ENCODE results near the gene LY6G6C. TPM values are rescaled to one million over a fixed set of nuclear protein-coding genes. Genes with fewer than 3 reads are reported as not detected.

LY6G6C gene
- total RNA-seq, 1 experiment from 2014 or later, result 0.22 TPM

- H3K4me3 ChIP-seq (ENCODE audit: low read length), result no peak overlapping the region
- no peak overlapping the region for H2AFZ ChIP-seq (ENCODE audit: low read length)
- no peaks in the 10 kb centered on the region for H3K79me2 ChIP-seq (ENCODE audit: low read length)
- H3K9me3 ChIP-seq (ENCODE audit: low read length), result no peaks in the 10 kb centered on the region
- TF ChIP-seq EZH2phosphoT487 (IDR thresholded peaks at IDR 0.05; ENCODE audit: borderline replicate concordance, low read length), result no peak
- DNase-seq (no peak), ATAC-seq (no peak)
- CTCF ChIA-PET, result no interaction called here
- H3K9me2 ChIP-seq (replicated peaks; ENCODE audit: low read length), result no peaks in the 10 kb centered on the region
- peaks cover 5% of the 10 kb centered on the region; the same call in 1 of the 2 replicates for H3K36me3 ChIP-seq (ENCODE audit: low read depth, low read length)
- POLR2A ChIA-PET (ENCODE audit: unreplicated experiment), result no interaction called here
- intact Hi-C loops (cut with micrococcal nuclease), result no loop called here
- H3K27me3 ChIP-seq (ENCODE audit: low read length), result no peaks in the 10 kb centered on the region
- no peak overlapping the region for H3K27ac ChIP-seq (ENCODE audit: low read length)
- peaks cover 24% of the 10 kb centered on the region for H3K4me1 ChIP-seq (ENCODE audit: insufficient read depth, low read length)
- H4K20me1 ChIP-seq (ENCODE audit: low read length), result no peaks in the 10 kb centered on the region
- no peak overlapping the region for H3K4me2 ChIP-seq (ENCODE audit: low read length)
- peaks cover 6% of the 10 kb centered on the region for H3F3A ChIP-seq (ENCODE audit: low read length, unreplicated experiment)
- BruUV-seq (replicated peaks), result no TSS peak
- H3K9ac ChIP-seq (ENCODE audit: low read length), result no peak overlapping the region
Measured at GRCh38 chr6:31750411-31751022, 29.0 kb upstream of the LY6G6C start.

DNA sequence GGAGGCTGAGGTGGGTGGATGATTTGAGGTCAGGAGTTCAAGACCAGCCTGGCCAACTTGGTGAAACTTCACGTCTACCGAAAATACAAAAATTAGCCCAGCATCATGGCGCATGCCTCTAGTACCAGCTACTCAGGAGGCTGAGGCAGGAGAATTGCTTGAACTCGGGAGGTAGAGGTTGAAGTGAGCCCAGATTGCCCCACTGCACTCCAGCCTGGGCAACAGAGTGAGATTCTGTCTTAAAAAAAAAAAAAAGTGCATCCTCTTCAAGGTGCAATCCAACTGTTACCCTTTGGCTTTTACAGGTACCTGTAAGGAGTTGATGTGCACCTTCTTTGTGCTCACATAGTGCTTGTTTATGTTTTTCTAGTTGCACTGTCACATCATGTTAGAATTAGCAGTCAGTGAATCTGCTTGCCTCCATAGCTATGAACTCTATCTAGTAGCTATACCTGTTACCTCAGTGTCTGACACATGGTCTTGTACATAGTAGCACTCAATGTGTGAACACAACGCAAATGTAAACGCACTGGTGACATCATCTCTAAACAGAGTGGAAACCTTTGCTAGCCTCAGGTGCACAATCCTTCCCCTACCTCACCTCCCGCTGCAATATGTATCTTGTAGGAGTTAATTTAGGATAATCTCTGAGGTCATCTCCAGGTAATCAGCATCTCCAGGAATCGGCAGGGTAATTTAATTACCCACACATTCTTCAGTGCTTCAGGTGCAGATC, 27.9 kb upstream of the LY6G6C start:
- Histone ChIP-seq H3K4me3 (ENCODE audit: low read length) (no peak overlapping the region), H3K36me3 (ENCODE audit: low read depth, low read length) (peaks cover 5% of the 10 kb centered on the region; the same call in 1 of the 2 replicates), H2AFZ (ENCODE audit: low read length) (no peak overlapping the region), H3K4me1 (ENCODE audit: insufficient read depth, low read length) (peaks cover 24% of the 10 kb centered on the region), H3K27me3 (ENCODE audit: low read length) (no peaks in the 10 kb centered on the region), H3F3A (ENCODE audit: low read length, unreplicated experiment) (peaks cover 6% of the 10 kb centered on the region), H3K79me2 (ENCODE audit: low read length) (no peaks in the 10 kb centered on the region), H3K27ac (ENCODE audit: low read length) (no peak overlapping the region), H3K4me2 (ENCODE audit: low read length) (no peak overlapping the region), H3K9me2 (replicated peaks; ENCODE audit: low read length) (no peaks in the 10 kb centered on the region), H3K9me3 (ENCODE audit: low read length) (no peaks in the 10 kb centered on the region), H4K20me1 (ENCODE audit: low read length) (no peaks in the 10 kb centered on the region), H3K9ac (ENCODE audit: low read length) (no peak overlapping the region)
- DNase-seq, result no peak
- intact Hi-C loops (cut with micrococcal nuclease), result no loop called here
- no peak for ATAC-seq
- BruUV-seq (replicated peaks), result no TSS peak
- CTCF ChIA-PET, result no interaction called here
- no peak for TF ChIP-seq CTCF (conservative IDR thresholded peaks at IDR 0.05; ENCODE audit: low read depth, low read length)
- no peak for TF ChIP-seq EZH2phosphoT487 (IDR thresholded peaks at IDR 0.05; ENCODE audit: borderline replicate concordance, low read length)
- TF ChIP-seq EZH2 (IDR thresholded peaks at IDR 0.05; ENCODE audit: low read length, unreplicated experiment), result no peak
- POLR2A ChIA-PET (ENCODE audit: unreplicated experiment), result no interaction called here

DNA sequence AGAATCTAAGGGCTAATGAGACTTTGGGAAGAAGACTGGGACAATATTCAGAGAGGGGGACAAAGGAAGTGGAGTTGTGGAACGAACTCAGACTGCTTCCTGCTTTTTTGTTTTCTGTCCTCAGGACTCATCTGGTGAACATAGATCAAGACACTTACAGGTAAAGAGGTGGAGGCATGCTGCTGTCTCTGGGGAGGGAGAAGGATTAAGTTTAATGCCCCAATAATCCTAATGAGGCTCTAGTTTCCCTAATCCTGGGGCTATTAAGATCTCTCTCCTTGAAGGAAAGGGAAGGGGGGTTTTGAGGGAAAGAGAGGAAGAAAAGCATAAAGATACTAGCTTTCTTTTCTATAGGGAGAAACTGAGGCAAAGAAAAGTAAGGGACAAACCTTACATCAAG, 22.9 kb upstream of the LY6G6C start:
- Histone ChIP-seq H3K4me1 (ENCODE audit: insufficient read depth, low read length) (peaks cover 22% of the 10 kb centered on the region), H3F3A (ENCODE audit: low read length, unreplicated experiment) (no peaks in the 10 kb centered on the region), H3K4me3 (ENCODE audit: low read length) (no peak overlapping the region), H3K9me3 (ENCODE audit: low read length) (no peaks in the 10 kb centered on the region), H3K4me2 (ENCODE audit: low read length) (no peak overlapping the region), H3K27me3 (ENCODE audit: low read length) (no peaks in the 10 kb centered on the region), H3K9ac (ENCODE audit: low read length) (no peak overlapping the region), H3K36me3 (ENCODE audit: low read depth, low read length) (peaks cover 10% of the 10 kb centered on the region; the same call in 1 of the 2 replicates), H2AFZ (ENCODE audit: low read length) (no peak overlapping the region), H3K9me2 (replicated peaks; ENCODE audit: low read length) (no peaks in the 10 kb centered on the region), H4K20me1 (ENCODE audit: low read length) (no peaks in the 10 kb centered on the region), H3K27ac (ENCODE audit: low read length) (no peak overlapping the region), H3K79me2 (ENCODE audit: low read length) (peaks cover 12% of the 10 kb centered on the region)
- TF ChIP-seq CTCF (conservative IDR thresholded peaks at IDR 0.05; ENCODE audit: low read depth, low read length), result no peak
- TF ChIP-seq EZH2phosphoT487 (IDR thresholded peaks at IDR 0.05; ENCODE audit: borderline replicate concordance, low read length), result no peak
- TF ChIP-seq EZH2 (IDR thresholded peaks at IDR 0.05; ENCODE audit: low read length, unreplicated experiment), result no peak
- no TSS peak for BruUV-seq (replicated peaks)
- CTCF ChIA-PET, result no interaction called here
- DNase-seq, result no peak
- no peak for ATAC-seq
- intact Hi-C loops (cut with micrococcal nuclease), result no loop called here
- POLR2A ChIA-PET (ENCODE audit: unreplicated experiment), result no interaction called here

All from PC-3 (cell line).